SK-MEL-5 (cell line): ENCODE measurements around the gene PLA2G6. TPM values are rescaled to one million over a fixed set of nuclear protein-coding genes. Genes with fewer than 3 reads are reported as not detected.
A peak's percentile ranks its signal among the peaks of the same experiment; 100 is the strongest.

Experiments used
- DNase-seq: peaks from one replicate; pipeline ENCODE4 v3.0.0-alpha.2; 2016; ENCODE audit warnings: low read depth, low spot score
- in situ Hi-C: cut with HindIII; loops from 2 replicates; pipeline ENCODE4 v1.10.0; 2016; ENCODE audit warnings: low sequenced_read_pairs, high pct_unique_total_duplicates, low pct_unique_long_range_greater_than_20kb
- total RNA-seq: library from RNA; depleted of rRNA; stranded (reverse); fragments of >200 nt; shearing (Covaris generic); gene quantifications from 2 replicates; pipeline ENCODE4 v1.2.3, GENCODE V29; 2014

PLA2G6 gene
- total RNA-seq, 1 experiment from 2014 or later: 20.8 TPM

DNA sequence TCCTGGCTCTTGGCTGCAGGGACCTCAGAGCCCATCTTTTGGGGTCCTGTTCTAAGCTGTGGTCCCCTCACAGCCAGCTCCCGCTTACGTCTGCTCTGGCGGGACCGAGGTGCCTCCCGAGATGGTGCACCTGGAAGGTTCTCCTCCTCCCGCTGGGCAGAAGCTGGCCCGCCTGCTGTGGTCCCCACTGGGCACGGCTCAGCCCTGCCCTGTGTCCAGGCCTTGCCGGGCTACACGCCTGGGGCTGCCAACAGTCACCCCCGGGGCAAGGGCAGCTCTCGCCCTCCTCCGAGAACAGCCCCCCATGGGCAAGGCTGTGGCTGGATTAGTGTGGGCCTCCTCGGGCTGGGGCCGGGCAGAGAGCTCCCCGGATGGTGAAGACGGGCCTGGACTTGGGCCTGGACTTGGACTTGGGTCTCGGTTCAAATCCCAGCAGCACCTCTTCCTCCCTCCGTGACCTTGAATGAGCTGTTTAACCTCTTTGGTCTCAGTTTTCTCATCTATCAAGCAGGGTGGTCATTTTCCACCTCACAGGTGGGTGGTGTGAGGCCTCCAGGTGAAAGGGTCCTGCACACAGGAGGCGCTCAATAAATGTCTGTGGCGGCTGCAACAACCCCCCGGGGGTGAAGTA is 72.1 kb downstream of the PLA2G6 start:
- no peak for DNase-seq
- in situ Hi-C loops: no loop called here

GRCh38 chr22:38108561-38109319 is 72.9 kb downstream of the PLA2G6 start:
- in situ Hi-C loops: no loop called here
- no peak for DNase-seq

- in situ Hi-C loops: no loop called here
- no peak for DNase-seq
Observed at GRCh38 chr22:38107692-38108515, 73.7 kb downstream of the PLA2G6 start.

- no peak for DNase-seq
- in situ Hi-C loops: no loop called here
Observed at GRCh38 chr22:38106814-38107578, 74.6 kb downstream of the PLA2G6 start.

DNA sequence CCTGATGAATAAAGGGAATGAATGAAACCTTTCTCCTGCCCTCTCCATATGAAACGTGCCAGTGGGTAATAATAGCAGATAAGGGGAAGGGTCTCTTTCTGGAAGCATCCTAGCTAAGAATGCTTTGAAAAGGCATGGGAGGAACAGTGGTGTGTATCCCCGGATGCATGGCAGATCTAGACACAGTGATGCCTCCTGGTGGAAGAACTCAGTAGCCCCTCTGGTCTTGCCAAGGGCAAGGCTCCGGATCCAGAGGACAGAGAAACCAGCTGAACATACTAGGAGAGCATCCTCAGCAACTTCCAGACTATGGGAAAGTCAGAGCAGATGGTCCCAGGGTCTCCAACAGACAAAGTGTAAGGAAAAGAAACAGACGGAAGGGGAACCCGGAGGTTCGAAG is 77.5 kb downstream of the PLA2G6 start:
- in situ Hi-C loops: no loop called here
- DNase-seq: peak; percentile 84

DNA sequence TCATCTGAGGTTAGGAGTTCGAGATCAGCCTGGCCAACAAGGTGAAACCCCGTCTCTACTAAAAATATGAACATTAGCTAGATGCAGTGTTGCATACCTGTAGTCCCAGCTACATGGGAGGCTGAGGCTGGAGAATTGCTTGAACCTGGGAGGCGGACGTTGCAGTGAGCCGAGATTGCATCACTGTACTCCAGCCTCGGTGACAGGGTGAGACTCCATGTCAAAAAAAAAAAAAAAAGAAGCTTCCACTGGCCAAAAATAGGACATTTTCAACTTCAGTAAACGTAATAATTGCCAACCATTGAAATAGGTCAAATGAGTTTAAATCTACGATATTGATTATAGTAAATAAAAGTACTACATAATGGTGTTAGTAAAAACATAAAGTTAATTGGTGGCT is 78.0 kb downstream of the PLA2G6 start:
- DNase-seq: no peak
- in situ Hi-C loops: no loop called here

DNA sequence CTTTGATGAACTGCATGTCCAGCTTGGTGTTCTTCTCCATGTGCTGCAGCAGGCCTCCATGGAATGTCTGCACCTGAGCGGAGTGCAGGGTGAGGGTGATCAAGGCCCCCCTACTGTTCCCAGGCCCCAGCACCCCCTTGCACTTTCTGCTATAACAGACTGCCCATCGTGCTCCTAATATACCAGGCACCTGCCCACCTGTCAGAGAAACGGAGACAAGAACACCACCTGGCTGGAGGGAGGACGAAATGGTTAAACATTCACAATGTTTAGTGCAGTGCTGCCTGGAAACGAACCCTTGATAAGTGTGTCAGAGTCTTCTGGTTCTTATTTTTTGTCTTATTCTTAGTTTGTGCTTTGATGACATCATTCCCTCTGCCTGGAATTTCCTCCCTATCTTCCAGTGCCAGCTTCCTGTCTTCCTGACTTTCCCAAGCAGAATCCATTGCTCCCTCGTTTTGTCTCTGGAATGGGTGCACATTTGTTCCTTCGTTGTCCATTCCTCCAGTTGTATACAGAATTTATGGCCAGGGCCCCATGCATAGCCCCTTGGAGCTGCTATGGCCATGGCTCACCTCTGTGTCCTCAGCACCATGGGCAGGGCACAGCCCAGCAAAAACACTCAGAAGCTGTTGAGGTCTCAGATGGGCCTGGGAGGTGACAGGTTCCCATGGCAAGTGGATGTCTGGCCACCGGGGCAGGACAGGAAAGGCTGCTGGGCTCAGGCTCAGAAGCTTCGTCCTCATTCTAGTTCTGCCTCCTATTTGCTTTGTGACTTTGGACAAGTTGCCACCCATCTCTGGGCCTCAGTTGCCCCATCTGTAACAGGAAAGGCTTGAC is 83.0 kb downstream of the PLA2G6 start:
- no peak for DNase-seq

GRCh38 chr22:38097557-38098409 is 83.8 kb downstream of the PLA2G6 start:
- in situ Hi-C loops: no loop called here

More for the DNA sequence above, 83.0 kb downstream of the PLA2G6 start:
- in situ Hi-C loops: no loop called here

DNA sequence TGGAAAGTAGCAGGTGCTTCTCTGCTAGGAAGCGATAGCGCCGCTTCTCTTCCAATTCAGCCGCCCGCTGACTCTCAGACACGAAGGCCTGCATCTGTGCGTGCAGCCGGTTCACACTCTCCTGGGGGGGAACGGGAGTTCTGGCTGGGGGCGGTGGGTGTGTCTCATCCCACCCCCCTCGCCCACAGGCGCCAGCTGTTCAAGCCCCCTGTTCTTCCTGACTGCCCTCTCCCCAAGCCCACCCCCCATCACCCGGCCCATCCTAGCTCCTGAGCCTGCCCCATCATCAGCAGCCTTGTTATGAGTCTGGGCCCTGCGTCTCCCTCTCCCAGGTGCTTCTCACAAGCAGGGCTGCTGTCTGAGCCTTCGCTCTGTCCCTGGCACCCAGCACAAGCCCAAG is 84.6 kb downstream of the PLA2G6 start:
- DNase-seq: no peak
- in situ Hi-C loops: no loop called here

More at GRCh38 chr22:38097557-38098409, 83.8 kb downstream of the PLA2G6 start:
- no peak for DNase-seq

DNA sequence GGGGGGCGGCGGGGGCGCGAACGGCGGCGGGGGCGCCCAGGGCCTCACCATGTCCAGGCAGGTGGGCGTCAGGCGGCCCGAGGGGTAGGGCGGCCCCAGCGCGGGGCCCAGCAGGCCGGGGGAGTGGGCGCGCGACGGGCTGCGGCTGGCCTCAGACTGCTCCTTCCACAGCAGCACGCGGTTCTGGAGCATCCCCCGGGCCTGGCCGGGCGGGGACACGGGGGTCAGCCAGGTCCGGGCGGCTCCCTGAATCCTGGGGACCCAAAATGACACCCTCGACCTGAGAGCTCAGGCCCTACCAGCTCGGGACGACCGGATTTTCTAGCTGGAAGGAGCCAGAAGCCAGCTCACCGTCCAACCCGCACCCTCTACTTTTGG is 92.2 kb downstream of the PLA2G6 start:
- DNase-seq: no peak
- in situ Hi-C loops: no loop called here

DNA sequence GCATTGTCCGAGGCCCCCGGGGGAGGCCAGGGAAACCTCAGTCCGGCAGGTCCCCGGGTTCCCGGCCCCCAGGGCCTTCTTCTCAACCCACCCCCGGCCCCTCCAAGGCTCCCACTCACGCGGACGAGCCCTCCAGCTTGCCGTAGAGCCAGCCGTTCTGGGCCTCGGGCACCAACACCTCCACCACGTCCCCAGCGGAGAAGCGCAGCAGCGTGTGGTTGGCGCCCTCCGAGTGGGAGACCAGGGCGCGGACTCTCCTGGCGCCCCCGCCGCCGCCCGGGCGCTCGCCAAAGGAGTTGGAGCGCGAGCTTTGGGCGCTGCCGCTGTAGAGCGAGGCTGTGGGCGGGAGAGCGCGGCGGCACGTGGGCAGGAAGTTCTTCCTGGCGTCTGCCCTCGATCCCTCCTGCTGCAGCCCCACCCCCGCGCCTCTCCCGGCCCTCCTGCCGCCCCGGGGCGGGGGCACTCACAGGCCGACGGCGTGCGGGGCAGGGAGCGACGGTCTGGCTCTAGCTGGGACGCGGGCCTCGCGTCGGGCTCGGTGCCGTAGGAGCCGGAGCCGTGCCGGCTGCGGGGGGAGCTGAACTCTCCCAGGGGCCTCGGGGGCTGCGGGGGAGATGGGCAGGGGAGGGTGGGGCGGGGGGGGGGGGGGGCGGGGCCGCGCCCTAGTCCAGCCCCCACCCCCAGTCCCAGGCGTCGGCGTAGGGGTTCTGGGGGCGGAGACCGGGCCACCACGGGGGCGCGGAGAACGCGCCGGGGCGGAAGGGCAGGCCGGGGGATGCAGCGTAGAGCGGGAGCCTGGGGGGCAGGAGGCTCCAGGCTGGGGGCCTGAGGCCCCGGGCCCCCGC is 92.8 kb downstream of the PLA2G6 start:
- peak; percentile 52 for DNase-seq
- in situ Hi-C loops: no loop called here

- no peak for DNase-seq
- in situ Hi-C loops: no loop called here
Observed at GRCh38 chr22:38087855-38088254, 93.8 kb downstream of the PLA2G6 start.

DNA sequence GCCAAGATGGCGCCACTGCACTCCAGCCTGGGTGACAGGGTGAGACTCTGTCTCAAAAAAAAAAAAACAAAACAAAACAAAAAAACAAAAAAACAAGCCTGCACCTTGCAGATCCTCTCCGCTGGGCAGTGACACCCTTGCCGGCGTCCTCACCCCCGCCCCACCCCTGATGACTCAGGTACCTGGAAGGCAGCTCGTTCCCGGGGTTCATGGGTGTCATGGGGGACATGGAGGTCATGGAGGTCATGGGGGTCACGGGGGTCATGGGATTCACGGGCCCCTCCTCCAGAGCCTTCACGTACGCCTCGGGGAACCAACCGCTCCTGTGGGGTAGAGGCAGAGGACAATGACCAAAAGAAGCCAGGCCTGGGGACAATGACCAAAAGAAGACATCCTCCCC is 94.7 kb downstream of the PLA2G6 start:
- in situ Hi-C loops: no loop called here
- no peak for DNase-seq

GRCh38 chr22:38086001-38086845 is 95.4 kb downstream of the PLA2G6 start:
- in situ Hi-C loops: no loop called here

GRCh38 chr22:38085501-38085900 is 96.1 kb downstream of the PLA2G6 start:
- in situ Hi-C loops: no loop called here
- DNase-seq: no peak

More at GRCh38 chr22:38086001-38086845, 95.4 kb downstream of the PLA2G6 start:
- no peak for DNase-seq
